BLaER1 (cell line): ENCODE results near the gene EXOC2.
A peak's percentile ranks its signal among the peaks of the same experiment; 100 is the strongest.

Experiments
- H3K27ac ChIP-seq: shearing (Covaris generic); formaldehyde crosslinking; 2 replicates; pipeline ENCODE4 v1.8.1; 2022
- H3K27me3 ChIP-seq: shearing (Covaris generic); formaldehyde crosslinking; 2 replicates; pipeline ENCODE4 v1.8.1; 2022
- H3K36me3 ChIP-seq: shearing (Covaris generic); formaldehyde crosslinking; 2 replicates; pipeline ENCODE4 v1.8.1; 2022
- H3K4me1 ChIP-seq: shearing (Covaris generic); formaldehyde crosslinking; 2 replicates; pipeline ENCODE4 v1.8.1; 2022
- H3K4me2 ChIP-seq: shearing (Covaris generic); formaldehyde crosslinking; 2 replicates; pipeline ENCODE4 v1.8.1; 2022
- H3K4me3 ChIP-seq: shearing (Covaris generic); formaldehyde crosslinking; 2 replicates; pipeline ENCODE4 v1.8.1; 2022
- H3K9ac ChIP-seq: shearing (Covaris generic); formaldehyde crosslinking; 2 replicates; pipeline ENCODE4 v1.8.1; 2022
- H3K9me3 ChIP-seq: shearing (Covaris generic); formaldehyde crosslinking; 2 replicates; pipeline ENCODE4 v1.8.1; 2022
- H4K20me1 ChIP-seq: shearing (Covaris generic); formaldehyde crosslinking; 2 replicates; pipeline ENCODE4 v1.8.1; 2022
- Cebpa-rat ChIP-seq: shearing (Covaris generic); IDR thresholded peaks from 2 replicates; pipeline ENCODE4 v1.8.1; 2022

EXOC2 gene

GRCh38 chr6:683742-684440 is 9.0 kb downstream of the EXOC2 start:
- no peak overlapping the region for H3K27ac ChIP-seq
- H3K4me3 ChIP-seq, result no peak overlapping the region
- peaks cover 96% of the 10 kb centered on the region for H4K20me1 ChIP-seq
- H3K36me3 ChIP-seq, result peaks cover 15% of the 10 kb centered on the region
- H3K4me2 ChIP-seq, result peak overlapping the region; percentile 42
- no peaks in the 10 kb centered on the region for H3K9me3 ChIP-seq
- no peak for TF ChIP-seq Cebpa-rat
- H3K9ac ChIP-seq, result no peak overlapping the region
- H3K4me1 ChIP-seq, result peaks cover 10% of the 10 kb centered on the region
- H3K27me3 ChIP-seq, result no peaks in the 10 kb centered on the region

- peaks cover 74% of the 10 kb centered on the region for H4K20me1 ChIP-seq
- 0 out of 2 replicates have a peak, but pooled peaks cover 6% of the 10 kb centered on the region for H3K36me3 ChIP-seq
- H3K9ac ChIP-seq, result no peak overlapping the region
- 0 out of 2 replicates have a peak, but pooled peaks cover 5% of the 10 kb centered on the region for H3K9me3 ChIP-seq
- no peak overlapping the region for H3K4me2 ChIP-seq
- H3K4me3 ChIP-seq, result no peak overlapping the region
- no peak for TF ChIP-seq Cebpa-rat
- H3K4me1 ChIP-seq, result peaks cover 10% of the 10 kb centered on the region
- no peaks in the 10 kb centered on the region for H3K27me3 ChIP-seq
- H3K27ac ChIP-seq, result no peak overlapping the region
Measured at GRCh38 chr6:680666-681340, 12.1 kb downstream of the EXOC2 start.

- no peak for TF ChIP-seq Cebpa-rat
- 0 out of 2 replicates have a peak, but pooled peaks cover 5% of the 10 kb centered on the region for H3K9me3 ChIP-seq
- H3K4me3 ChIP-seq, result no peak overlapping the region
- no peak overlapping the region for H3K27ac ChIP-seq
- no peak overlapping the region for H3K4me2 ChIP-seq
- no peaks in the 10 kb centered on the region for H3K27me3 ChIP-seq
- H3K36me3 ChIP-seq, result 0 out of 2 replicates have a peak, but pooled peaks cover 6% of the 10 kb centered on the region
- peaks cover 70% of the 10 kb centered on the region for H4K20me1 ChIP-seq
- H3K4me1 ChIP-seq, result peaks cover 10% of the 10 kb centered on the region
- H3K9ac ChIP-seq, result no peak overlapping the region
Measured at GRCh38 chr6:680251-680650, 12.7 kb downstream of the EXOC2 start.

- no peak overlapping the region for H3K9ac ChIP-seq
- peaks cover 8% of the 10 kb centered on the region for H3K4me1 ChIP-seq
- no peak overlapping the region for H3K27ac ChIP-seq
Measured at GRCh38 chr6:679282-679681, 13.7 kb downstream of the EXOC2 start.

GRCh38 chr6:678520-678919 is 14.4 kb downstream of the EXOC2 start:
- H3K36me3 ChIP-seq, result 0 out of 2 replicates have a peak, but pooled peaks cover 6% of the 10 kb centered on the region
- peaks cover 52% of the 10 kb centered on the region for H4K20me1 ChIP-seq
- no peak overlapping the region for H3K9ac ChIP-seq
- no peaks in the 10 kb centered on the region for H3K27me3 ChIP-seq
- peaks cover 5% of the 10 kb centered on the region; the same call in 1 of the 2 replicates for H3K9me3 ChIP-seq
- peaks cover under 1% of the 10 kb centered on the region; the same call in 1 of the 2 replicates for H3K4me1 ChIP-seq
- H3K4me2 ChIP-seq, result no peak overlapping the region
- TF ChIP-seq Cebpa-rat, result no peak
- no peak overlapping the region for H3K4me3 ChIP-seq
- no peak overlapping the region for H3K27ac ChIP-seq

More at GRCh38 chr6:679282-679681, 13.7 kb downstream of the EXOC2 start:
- H3K4me3 ChIP-seq, result no peak overlapping the region
- no peak for TF ChIP-seq Cebpa-rat
- H3K27me3 ChIP-seq, result no peaks in the 10 kb centered on the region
- H3K4me2 ChIP-seq, result no peak overlapping the region
- 0 out of 2 replicates have a peak, but pooled peaks cover 6% of the 10 kb centered on the region for H3K36me3 ChIP-seq
- peaks cover 60% of the 10 kb centered on the region for H4K20me1 ChIP-seq
- 0 out of 2 replicates have a peak, but pooled peaks cover 5% of the 10 kb centered on the region for H3K9me3 ChIP-seq

- peaks cover 46% of the 10 kb centered on the region for H4K20me1 ChIP-seq
- no peak for TF ChIP-seq Cebpa-rat
- H3K9me3 ChIP-seq, result peaks cover 8% of the 10 kb centered on the region
- 0 out of 2 replicates have a peak, but pooled peaks cover 6% of the 10 kb centered on the region for H3K36me3 ChIP-seq
- no peak overlapping the region for H3K4me3 ChIP-seq
- H3K27ac ChIP-seq, result no peak overlapping the region
- H3K9ac ChIP-seq, result no peak overlapping the region
- H3K4me1 ChIP-seq, result no peaks in the 10 kb centered on the region
- H3K4me2 ChIP-seq, result no peak overlapping the region
- no peaks in the 10 kb centered on the region for H3K27me3 ChIP-seq
Measured at GRCh38 chr6:677919-678318, 15.0 kb downstream of the EXOC2 start.

GRCh38 chr6:674956-675355 is 18.0 kb downstream of the EXOC2 start:
- Histone ChIP-seq H3K4me3 (no peak overlapping the region), H4K20me1 (peaks cover 19% of the 10 kb centered on the region), H3K27ac (no peak overlapping the region), H3K9me3 (peaks cover 23% of the 10 kb centered on the region), H3K9ac (no peak overlapping the region), H3K36me3 (0 out of 2 replicates have a peak, but pooled peaks cover 3% of the 10 kb centered on the region), H3K4me1 (no peaks in the 10 kb centered on the region), H3K4me2 (no peak overlapping the region), H3K27me3 (no peaks in the 10 kb centered on the region)
- TF ChIP-seq Cebpa-rat, result no peak

GRCh38 chr6:674406-674805 is 18.5 kb downstream of the EXOC2 start:
- Histone ChIP-seq H3K36me3 (0 out of 2 replicates have a peak, but pooled peaks cover 7% of the 10 kb centered on the region), H3K9ac (no peak overlapping the region), H3K27me3 (no peaks in the 10 kb centered on the region), H3K4me3 (no peak overlapping the region), H3K4me1 (no peaks in the 10 kb centered on the region), H3K27ac (no peak overlapping the region), H4K20me1 (peaks cover 19% of the 10 kb centered on the region; the same call in 1 of the 2 replicates), H3K4me2 (no peak overlapping the region), H3K9me3 (peaks cover 23% of the 10 kb centered on the region)
- TF ChIP-seq Cebpa-rat, result no peak

- H3K9me3 ChIP-seq, result peaks cover 33% of the 10 kb centered on the region
- no peak overlapping the region for H3K27ac ChIP-seq
- H3K4me1 ChIP-seq, result no peaks in the 10 kb centered on the region
- H4K20me1 ChIP-seq, result peaks cover 14% of the 10 kb centered on the region; the same call in 1 of the 2 replicates
- no peak overlapping the region for H3K9ac ChIP-seq
- H3K36me3 ChIP-seq, result peaks cover 14% of the 10 kb centered on the region; the same call in 1 of the 2 replicates
- H3K4me3 ChIP-seq, result no peak overlapping the region
- no peak for TF ChIP-seq Cebpa-rat
- H3K4me2 ChIP-seq, result no peak overlapping the region
- no peaks in the 10 kb centered on the region for H3K27me3 ChIP-seq
Measured at GRCh38 chr6:667253-667927, 25.5 kb downstream of the EXOC2 start.
